IMR-90 (cell line): ENCODE data around the gene PIWIL4. TPM values are rescaled to one million over a fixed set of nuclear protein-coding genes. Genes with fewer than 3 reads are reported as not detected.

Source experiments
- ATAC-seq: fragments of 200-7000 bp; cut with Tn5 transposase; 2 replicates; pipeline ENCODE4 v1.9.1; 2020; ENCODE audit warnings: low read depth, mild to moderate bottlenecking, moderate library complexity
- BruUV-seq: library from RNA; stranded (reverse); fragments of 400-500 nt; replicated peaks from 2 replicates; lab custom pipeline; 2021; lab: Mats Ljungman, UMichigan
- CTCF ChIA-PET: fragments of 300-600 bp; formaldehyde crosslinking; extraction: SDS; loops from one replicate; lab custom pipeline; 2021; ENCODE audit warnings: antibody characterized with exemption; lab: Yijun Ruan, JAX
- POLR2A ChIA-PET: fragments of 300-600 bp; sonication (Branson Sonifier 250); formaldehyde crosslinking; loops from one replicate; lab custom pipeline; 2022; ENCODE audit warnings: antibody characterized with exemption; ENCODE audit not compliant: unreplicated experiment; lab: Charles Lee
- DNase-seq: peaks from one replicate; pipeline ENCODE4 v3.0.0; 2013
- H2AFZ ChIP-seq: replicated peaks from 2 replicates; pipeline ENCODE3; 2013; ENCODE audit warnings: low read length, mild to moderate bottlenecking; ENCODE audit not compliant: poor library complexity
- H2AK5ac ChIP-seq: 2 replicates; pipeline ENCODE4 v1.6.1; 2013; ENCODE audit warnings: low read depth, low read length, inconsistent platforms
- H2AK9ac ChIP-seq: replicated peaks from 2 replicates; pipeline ENCODE3; 2013; ENCODE audit warnings: mild to moderate bottlenecking, low read depth, low read length, moderate library complexity; ENCODE audit not compliant: poor library complexity
- H2BK120ac ChIP-seq: 2 replicates; pipeline ENCODE4 v1.6.1; 2013; ENCODE audit warnings: low read depth, low read length, inconsistent platforms
- H2BK15ac ChIP-seq: 3 replicates; pipeline ENCODE4 v1.6.1; 2013; ENCODE audit warnings: low read depth, low read length, inconsistent platforms
- H2BK20ac ChIP-seq: 2 replicates; pipeline ENCODE4 v1.6.1; 2013; ENCODE audit warnings: low read depth, mild to moderate bottlenecking, inconsistent platforms, low read length, moderate library complexity
- H2BK5ac ChIP-seq: 2 replicates; pipeline ENCODE4 v1.6.1; 2013; ENCODE audit warnings: mild to moderate bottlenecking, low read depth, low read length, inconsistent platforms; ENCODE audit not compliant: poor library complexity, severe bottlenecking
- H3K14ac ChIP-seq: replicated peaks from 2 replicates; pipeline ENCODE4 v1.6.1; 2013; ENCODE audit warnings: low read depth, low read length, inconsistent platforms
- H3K18ac ChIP-seq: 2 replicates; pipeline ENCODE4 v1.6.1; 2013; ENCODE audit warnings: low read depth, low read length, control low read depth
- H3K23ac ChIP-seq: 2 replicates; pipeline ENCODE4 v1.6.1; 2013; ENCODE audit warnings: low read depth, low read length, inconsistent platforms
- H3K27ac ChIP-seq: 2 replicates; pipeline ENCODE4 v1.5.1; 2013; ENCODE audit warnings: mild to moderate bottlenecking, control low read depth, low read length; ENCODE audit not compliant: insufficient read depth
- H3K27me3 ChIP-seq: 2 replicates; pipeline ENCODE4 v1.6.1; 2013; ENCODE audit warnings: low read length; ENCODE audit not compliant: control insufficient read depth, insufficient read depth
- H3K36me3 ChIP-seq: 2 replicates; pipeline ENCODE4 v1.6.1; 2013; ENCODE audit warnings: low read length, mixed read lengths; ENCODE audit not compliant: control insufficient read depth, insufficient read depth
- H3K4ac ChIP-seq: 2 replicates; pipeline ENCODE4 v1.6.1; 2013; ENCODE audit warnings: low read depth, low read length, inconsistent platforms
- H3K4me1 ChIP-seq: 2 replicates; pipeline ENCODE4 v1.6.1; 2013; ENCODE audit warnings: low read length, mixed read lengths; ENCODE audit not compliant: control insufficient read depth, insufficient read depth
- H3K4me2 ChIP-seq: 2 replicates; pipeline ENCODE4 v1.6.1; 2013; ENCODE audit warnings: low read depth, mild to moderate bottlenecking, control low read depth, low read length, moderate library complexity
- H3K4me3 ChIP-seq: 2 replicates; pipeline ENCODE4 v1.5.1; 2013; ENCODE audit warnings: low read depth, mild to moderate bottlenecking, control low read depth, low read length, moderate library complexity; ENCODE audit not compliant: insufficient read depth
- H3K56ac ChIP-seq: 2 replicates; pipeline ENCODE4 v1.6.1; 2013; ENCODE audit warnings: low read length, inconsistent platforms; ENCODE audit not compliant: insufficient read depth; ENCODE audit errors: extremely low read depth
- H3K79me1 ChIP-seq, 2 experiments: 2 replicates each; pipeline ENCODE4 v1.6.1; 2013; ENCODE audit warnings: low read length in 2 of 2, inconsistent platforms in 1 of 2, low read depth in 1 of 2
- H3K9ac ChIP-seq: 2 replicates; pipeline ENCODE4 v1.6.1; 2013; ENCODE audit warnings: low read depth, low read length, control low read depth
- H3K9me1 ChIP-seq: 2 replicates; pipeline ENCODE4 v1.6.1; 2013; ENCODE audit warnings: low read length, inconsistent platforms; ENCODE audit not compliant: insufficient read depth
- H3K9me3 ChIP-seq: 2 replicates; pipeline ENCODE4 v1.6.1; 2013; ENCODE audit warnings: low read length; ENCODE audit not compliant: control insufficient read depth, insufficient read depth
- H4K20me1 ChIP-seq: 2 replicates; pipeline ENCODE4 v1.6.1; 2013; ENCODE audit warnings: low read length, inconsistent platforms; ENCODE audit not compliant: insufficient read depth
- H4K5ac ChIP-seq: 2 replicates; pipeline ENCODE4 v1.6.1; 2013; ENCODE audit warnings: mild to moderate bottlenecking, low read depth, low read length, control low read depth
- H4K8ac ChIP-seq, 2 experiments: 2 replicates each; pipeline ENCODE4 v1.6.1; 2013; ENCODE audit warnings: low read depth in 2 of 2, low read length in 2 of 2, control low read depth in 1 of 2, inconsistent platforms in 1 of 2
- H4K91ac ChIP-seq: 2 replicates; pipeline ENCODE4 v1.6.1; 2013; ENCODE audit warnings: low read depth, low read length, inconsistent platforms; ENCODE audit not compliant: insufficient read depth
- BHLHE40 ChIP-seq: fragments of 150-350 bp; IDR thresholded peaks from 2 replicates; pipeline ENCODE4 v1.6.1; 2016; ENCODE audit warnings: mild to moderate bottlenecking, low read depth, low read length
- CTCF ChIP-seq: conservative IDR thresholded peaks from 2 replicates; pipeline ENCODE4 v1.5.1; 2012; ENCODE audit warnings: mild to moderate bottlenecking, low read depth, low read length, improper control_type of control experiment
- MAZ ChIP-seq: IDR thresholded peaks from 2 replicates; pipeline ENCODE4 v1.6.1; 2012; ENCODE audit warnings: low read depth, mild to moderate bottlenecking, low read length, improper control_type of control experiment, moderate library complexity, borderline replicate concordance
- MXI1 ChIP-seq: IDR thresholded peaks from 2 replicates; pipeline ENCODE4 v1.6.1; 2012; ENCODE audit warnings: low read depth, mild to moderate bottlenecking, low read length, moderate library complexity, borderline replicate concordance
- NFE2L2 ChIP-seq: fragments of 150-350 bp; IDR thresholded peaks from 2 replicates; pipeline ENCODE4 v1.6.1; 2016; ENCODE audit warnings: low read depth, mild to moderate bottlenecking, low read length
- RAD21 ChIP-seq: IDR thresholded peaks from 2 replicates; pipeline ENCODE4 v1.6.1; 2012; ENCODE audit warnings: low read length, improper control_type of control experiment
- RCOR1 ChIP-seq: IDR thresholded peaks from 2 replicates; pipeline ENCODE4 v1.6.1; 2012; ENCODE audit warnings: mild to moderate bottlenecking, low read length, improper control_type of control experiment; ENCODE audit not compliant: insufficient replicate concordance
- SMC3 ChIP-seq: fragments of 150-350 bp; IDR thresholded peaks from 2 replicates; pipeline ENCODE4 v1.6.1; 2016; ENCODE audit warnings: low read depth, mild to moderate bottlenecking, antibody characterized with exemption, low read length, moderate library complexity
- USF2 ChIP-seq: fragments of 150-350 bp; IDR thresholded peaks from 2 replicates; pipeline ENCODE4 v1.6.1; 2017; ENCODE audit warnings: mild to moderate bottlenecking, antibody characterized with exemption, low read length, low read depth
- WGBS, 2 experiments: methylation state at CpG; one replicate each; pipeline versions ENCODE4 v1.1.5 to v1.1.7; 2013; ENCODE audit warnings: missing lambda C conversion rate in 2 of 2; ENCODE audit not compliant: insufficient read length in 1 of 2; ENCODE audit errors: extremely low coverage in 2 of 2; 5-methylcytosine and 5-hydroxymethylcytosine counted together
- dilution Hi-C: fragments of 300-500 bp; cut with HindIII; formaldehyde crosslinking; loops from one replicate; pipeline ENCODE4 v1.14.3; 2018; ENCODE audit warnings: low sequenced_read_pairs; ENCODE audit not compliant: unreplicated experiment
- in situ Hi-C: fragments of 300-500 bp; cut with MboI; formaldehyde crosslinking; loops from 3 replicates; pipeline ENCODE4 v1.14.3; 2019; ENCODE audit warnings: low sequenced_read_pairs, inconsistent platforms, mixed read lengths
- intact Hi-C: fragments of 100-400 bp; cut with micrococcal nuclease; formaldehyde crosslinking; loops from 2 replicates; pipeline ENCODE4 v1.10.0; 2022
- polyA plus RNA-seq, 3 experiments: library from polyadenylated mRNA; depleted of rRNA; stranded (reverse); fragments of >200 nt; gene quantifications; 2 replicates each; pipeline ENCODE4 v1.2.3, GENCODE V29; 2012; ENCODE audit warnings: low replicate concordance in 1 of 3
- total RNA-seq: library from RNA; depleted of rRNA; stranded (reverse); fragments of >200 nt; gene quantifications from 2 replicates; pipeline ENCODE4 v1.2.3, GENCODE V29; 2012

The PIWIL4 gene
- total and polyA plus RNA-seq, 2 of the 4 experiments (the other 2 are of a cell fraction), result 0.72 to 1.3 TPM

- Histone ChIP-seq H2BK5ac (no peak overlapping the region), H3K9ac (no peak overlapping the region), H3K18ac (no peak overlapping the region), H3K9me1 (no peaks in the 10 kb centered on the region), H3K4me1 (peaks cover 7% of the 10 kb centered on the region), H3K27ac (no peak overlapping the region), H4K91ac (no peak overlapping the region), H2BK120ac (no peak overlapping the region), H3K4me2 (no peak overlapping the region), H2AK5ac (no peak overlapping the region), H4K20me1 (no peaks in the 10 kb centered on the region), H3K4me3 (no peak overlapping the region), H3K14ac (no peak overlapping the region), H3K79me1 (no peaks in the 10 kb centered on the region), H2AFZ (no peak overlapping the region), H3K9me3 (no peaks in the 10 kb centered on the region), H3K27me3 (peaks cover 6% of the 10 kb centered on the region), H3K56ac (no peak overlapping the region), H2BK20ac (no peak overlapping the region), H3K36me3 (no peaks in the 10 kb centered on the region), H3K4ac (no peak overlapping the region), H2BK15ac (no peak overlapping the region), H4K8ac (no peak overlapping the region), H3K23ac (no peak overlapping the region), H2AK9ac (no peak overlapping the region), H4K5ac (no peak overlapping the region)
- DNase-seq (no peak), ATAC-seq (no peak)
- ChIA-PET CTCF (no interaction called here), POLR2A (no interaction called here)
- TF ChIP-seq RCOR1 (no peak), BHLHE40 (no peak), MXI1 (no peak), SMC3 (no peak), USF2 (no peak), NFE2L2 (no peak), RAD21 (no peak), CTCF (no peak), MAZ (no peak)
- WGBS, 2 experiments, result no CpG with 5 or more reads among the region's 2 CpGs
- dilution Hi-C loops, result no loop called here
- BruUV-seq, result no TSS peak
- intact Hi-C loops, result no loop called here
- in situ Hi-C loops, result no loop called here
These were observed 81.6 kb downstream of the PIWIL4 start for GRCh38 chr11:94648789-94649188.
